H4 (cell line): ENCODE data around the gene SERTM1. TPM values are rescaled to one million over a fixed set of nuclear protein-coding genes. Genes with fewer than 3 reads are reported as not detected.

Experiments used
- DNase-seq: peaks from one replicate; pipeline ENCODE4 v3.0.0-alpha.2; 2015; ENCODE audit warnings: low spot score
- total RNA-seq: library from RNA; depleted of rRNA; stranded (reverse); fragments of >200 nt; shearing (Covaris generic); gene quantifications from 2 replicates; pipeline ENCODE4 v1.2.3, GENCODE V29; 2014; rRNA removed

SERTM1 gene
- not detected in 2 replicates for total RNA-seq

DNA sequence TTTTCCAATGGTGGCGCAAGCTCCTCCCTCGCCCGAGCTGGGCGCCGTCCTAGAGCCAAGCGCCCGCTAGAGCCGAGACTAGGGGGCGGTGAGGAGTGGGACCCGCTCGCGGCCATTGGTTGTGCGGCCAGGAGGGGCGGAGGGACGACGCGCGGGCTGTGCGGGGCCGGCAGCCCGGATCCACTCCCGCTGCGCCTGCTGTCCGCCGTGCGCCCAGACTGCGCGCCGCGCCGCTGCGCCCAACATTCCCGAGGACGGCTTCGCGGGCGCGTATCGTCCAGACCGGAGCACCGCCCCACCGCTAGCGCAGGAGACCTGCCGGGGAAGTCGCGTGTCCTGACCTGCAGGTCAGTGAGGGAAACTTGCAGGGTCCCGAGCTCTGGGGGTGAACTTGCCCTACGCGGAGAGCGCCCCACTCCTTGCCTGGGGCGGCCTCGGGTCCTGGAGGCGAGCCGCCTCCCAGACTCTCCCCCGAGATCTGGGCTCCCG, at the start of gene SERTM1:
Gene SERTM1, plus strand, starts transcription at position 183 of the 489 bp plus-strand sequence. CDS start 21,059 bp downstream, outside the sequence.
- no peak for DNase-seq

DNA sequence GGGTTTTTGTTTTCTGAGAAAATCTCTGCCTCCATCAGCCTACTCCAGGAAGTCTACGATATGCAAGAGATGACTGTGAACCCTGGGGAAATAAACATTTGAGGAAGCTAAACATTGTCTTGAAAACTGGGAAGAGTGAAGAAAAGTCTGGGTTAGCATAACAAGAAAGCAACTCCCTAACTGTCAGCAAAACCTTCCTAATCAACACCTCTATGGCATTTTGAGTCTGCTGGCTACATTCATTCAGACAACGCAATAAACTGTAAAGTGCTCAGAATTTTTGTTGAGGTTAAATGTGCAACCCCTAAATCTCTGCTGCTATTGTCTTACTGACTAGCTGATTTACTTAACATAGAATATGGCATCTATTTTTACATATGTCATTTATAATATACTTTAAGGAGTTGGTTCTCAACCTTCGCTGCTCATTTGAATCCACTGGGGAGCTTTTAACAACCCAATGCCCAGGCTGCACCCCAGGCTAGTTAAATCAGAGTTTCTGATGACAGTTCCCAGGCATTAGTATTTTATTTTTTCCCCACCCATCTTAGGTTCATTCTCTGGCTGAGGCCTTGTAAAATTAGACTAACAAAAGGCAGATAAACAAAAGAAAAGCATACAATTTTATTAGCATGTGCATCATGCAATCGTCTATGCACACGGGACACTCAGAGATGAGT, 45.3 kb upstream of the SERTM1 start:
- no peak for DNase-seq

DNA sequence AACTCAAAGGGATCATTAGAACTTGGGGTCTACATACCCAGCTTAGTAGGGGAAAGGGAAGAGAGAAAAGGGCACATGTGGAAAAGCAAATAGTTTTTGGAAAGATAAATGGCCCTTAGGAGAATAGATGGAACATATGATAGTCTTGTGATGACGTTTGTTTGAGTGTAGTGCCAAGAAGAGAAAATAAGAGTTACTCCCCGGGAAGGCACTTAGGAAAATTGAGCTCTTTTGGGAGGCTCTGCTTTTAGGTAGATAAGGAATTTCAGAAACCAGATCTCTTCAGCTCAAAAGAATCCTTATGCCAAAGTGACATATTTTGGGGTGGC, 44.8 kb upstream of the SERTM1 start:
- no peak for DNase-seq

DNA sequence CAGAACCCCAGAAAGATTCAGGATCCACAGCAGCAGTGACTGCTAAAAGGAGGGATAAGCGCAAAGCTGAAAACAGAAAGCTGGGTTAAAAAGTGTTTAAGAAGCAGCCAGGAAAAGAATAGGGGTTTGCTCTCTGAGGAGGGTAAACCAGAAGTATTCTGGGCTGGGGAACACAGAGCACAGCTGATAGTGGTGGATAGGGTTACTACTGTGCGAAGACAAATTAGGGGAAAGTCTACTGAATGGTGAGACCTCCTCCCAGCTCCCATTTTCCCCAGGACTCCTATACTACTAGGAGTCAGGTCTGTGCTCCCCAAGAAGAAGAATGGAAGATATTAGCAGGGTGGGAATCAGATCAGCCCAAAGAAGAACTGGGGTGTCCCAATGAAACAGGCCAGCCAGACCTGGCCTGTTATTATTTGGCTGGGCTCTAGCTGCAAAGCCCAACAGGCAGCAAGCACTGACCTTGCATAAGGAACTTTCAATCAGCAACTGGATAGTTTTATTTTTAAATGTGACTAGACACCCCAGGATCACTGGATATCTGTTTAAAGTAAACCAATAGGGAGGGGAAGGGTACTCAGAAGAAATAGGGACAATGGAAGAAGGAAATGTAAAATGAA, 43.5 kb upstream of the SERTM1 start:
- no peak for DNase-seq

DNA sequence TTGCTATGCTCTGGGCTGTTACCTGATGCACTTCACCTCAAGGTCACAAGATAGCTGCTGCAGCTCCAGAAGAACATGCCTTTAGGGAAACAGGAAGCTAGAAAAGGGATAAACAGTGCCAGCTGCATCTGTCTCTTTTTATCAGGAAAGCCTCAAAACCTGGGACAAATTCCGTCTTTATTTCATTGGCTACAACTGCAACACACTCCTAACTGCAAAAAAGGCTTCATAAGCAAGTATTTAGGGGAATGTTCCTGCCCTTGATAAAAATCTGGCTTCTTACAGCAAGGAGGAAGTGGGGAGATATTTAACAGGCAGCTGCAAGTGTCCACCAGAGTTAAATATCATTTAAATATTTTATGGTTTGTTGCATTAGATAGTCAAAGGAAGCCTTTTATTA, 34.2 kb upstream of the SERTM1 start:
- DNase-seq = no peak

DNA sequence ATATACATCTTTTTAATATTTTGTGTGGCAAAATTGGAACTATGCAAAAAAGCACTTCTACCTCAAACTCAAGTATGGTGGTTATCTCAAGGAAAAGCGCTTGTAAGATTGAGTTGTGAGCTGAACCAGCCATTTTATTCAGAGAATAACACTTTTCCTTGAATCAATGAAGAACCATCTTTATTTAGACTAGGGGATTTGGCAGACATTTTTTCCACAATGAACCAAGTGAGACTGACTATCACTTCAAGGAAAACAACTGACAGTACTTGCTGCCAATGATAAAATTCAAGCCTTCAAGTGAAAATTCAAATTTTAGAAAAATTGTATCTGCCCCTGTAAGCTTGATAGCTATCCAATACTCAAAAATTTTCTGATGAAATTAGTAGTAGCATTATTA, 23.2 kb upstream of the SERTM1 start:
- DNase-seq = no peak

DNA sequence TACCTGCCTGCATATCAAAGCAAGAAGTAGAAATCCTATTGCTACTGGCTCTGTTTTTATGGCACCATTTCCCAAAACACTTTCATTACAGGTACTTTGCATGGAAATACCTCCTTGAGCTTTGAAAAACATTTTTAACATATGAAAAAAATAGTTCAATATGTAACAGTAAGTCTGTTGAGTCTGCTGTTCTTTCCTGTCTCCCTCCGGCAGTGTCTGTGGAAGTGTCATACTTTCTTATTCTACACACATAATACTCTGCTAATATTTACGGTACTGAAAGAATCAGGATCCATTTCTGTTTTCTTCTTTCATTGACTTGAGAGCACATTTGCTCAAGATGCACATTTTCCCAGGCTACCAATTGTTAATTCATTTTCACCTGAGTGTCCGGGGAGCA, 8.2 kb upstream of the SERTM1 start:
- DNase-seq = no peak

DNA sequence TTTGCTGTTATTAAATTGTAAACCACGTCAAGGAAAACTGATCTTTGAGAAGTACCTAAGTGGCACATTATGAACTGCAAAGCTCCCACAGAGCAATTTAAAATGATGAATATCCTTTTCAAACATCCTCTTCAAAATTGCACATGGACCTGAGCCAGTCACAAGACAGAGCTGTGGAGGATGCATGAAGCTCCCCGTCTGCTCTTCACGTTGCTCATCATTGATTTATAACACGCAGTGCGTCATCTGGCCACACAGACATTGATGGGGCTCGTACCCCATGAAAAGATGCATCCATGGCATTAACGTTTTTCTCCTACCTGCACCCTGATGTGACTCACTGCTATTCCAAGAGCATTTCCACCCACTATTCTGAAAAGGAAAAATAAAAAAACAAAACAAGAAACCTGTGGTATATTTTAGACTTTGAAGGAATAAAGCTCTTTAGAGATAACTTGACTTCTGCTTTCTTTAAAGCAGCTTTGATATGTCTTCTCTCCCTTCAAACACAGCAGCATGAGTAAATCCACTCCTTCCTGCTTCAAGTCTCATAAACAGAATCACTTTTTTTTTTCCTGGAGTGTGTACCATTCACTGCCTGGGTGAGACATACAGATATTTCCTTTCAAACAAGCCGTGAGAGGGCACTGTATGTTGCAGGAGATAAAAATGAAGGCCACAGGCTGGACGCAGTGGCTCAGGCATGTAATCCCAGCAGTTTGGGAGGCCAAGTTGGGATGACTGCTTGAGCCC, 7.2 kb upstream of the SERTM1 start:
- DNase-seq = no peak

DNA sequence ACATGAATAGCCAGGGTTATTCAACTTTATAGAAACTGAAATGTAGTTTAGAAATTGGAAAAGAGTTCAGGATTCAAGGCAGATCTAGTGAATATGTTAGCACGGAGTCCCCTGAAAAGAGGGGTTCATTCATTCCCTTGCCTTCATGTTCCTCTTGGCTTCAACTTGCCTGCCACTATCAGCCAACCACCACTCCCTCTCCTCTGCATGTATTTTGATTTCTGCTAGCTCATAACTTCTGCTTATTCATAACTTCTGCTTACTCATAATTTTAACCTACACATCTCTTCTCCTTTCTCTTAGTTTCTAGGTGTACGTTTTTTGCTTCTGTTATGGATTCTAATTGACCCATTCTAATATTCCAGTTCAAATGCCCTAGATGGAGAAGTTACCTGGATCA, 5.5 kb upstream of the SERTM1 start:
- no peak for DNase-seq

DNA sequence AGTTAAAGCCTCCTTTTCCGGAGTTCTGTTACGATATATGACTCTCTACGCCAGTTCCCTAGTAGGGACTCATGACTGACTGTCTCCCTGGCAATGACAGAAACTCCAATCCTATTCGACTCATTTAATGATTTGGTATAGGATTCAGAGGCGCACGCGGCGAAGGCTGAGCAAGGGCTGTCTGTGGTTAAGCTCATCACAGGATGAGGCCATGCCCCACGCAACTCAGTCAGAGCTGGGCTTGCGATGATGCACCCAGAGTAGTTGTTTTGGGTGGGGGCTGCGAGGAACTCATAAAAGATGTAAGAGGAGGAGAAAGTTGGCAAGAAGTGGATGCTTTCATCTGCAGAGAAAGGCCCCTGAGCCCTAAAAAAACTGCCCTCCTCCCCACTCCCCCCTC, 468 bp upstream of the SERTM1 start:
- no peak for DNase-seq

DNA sequence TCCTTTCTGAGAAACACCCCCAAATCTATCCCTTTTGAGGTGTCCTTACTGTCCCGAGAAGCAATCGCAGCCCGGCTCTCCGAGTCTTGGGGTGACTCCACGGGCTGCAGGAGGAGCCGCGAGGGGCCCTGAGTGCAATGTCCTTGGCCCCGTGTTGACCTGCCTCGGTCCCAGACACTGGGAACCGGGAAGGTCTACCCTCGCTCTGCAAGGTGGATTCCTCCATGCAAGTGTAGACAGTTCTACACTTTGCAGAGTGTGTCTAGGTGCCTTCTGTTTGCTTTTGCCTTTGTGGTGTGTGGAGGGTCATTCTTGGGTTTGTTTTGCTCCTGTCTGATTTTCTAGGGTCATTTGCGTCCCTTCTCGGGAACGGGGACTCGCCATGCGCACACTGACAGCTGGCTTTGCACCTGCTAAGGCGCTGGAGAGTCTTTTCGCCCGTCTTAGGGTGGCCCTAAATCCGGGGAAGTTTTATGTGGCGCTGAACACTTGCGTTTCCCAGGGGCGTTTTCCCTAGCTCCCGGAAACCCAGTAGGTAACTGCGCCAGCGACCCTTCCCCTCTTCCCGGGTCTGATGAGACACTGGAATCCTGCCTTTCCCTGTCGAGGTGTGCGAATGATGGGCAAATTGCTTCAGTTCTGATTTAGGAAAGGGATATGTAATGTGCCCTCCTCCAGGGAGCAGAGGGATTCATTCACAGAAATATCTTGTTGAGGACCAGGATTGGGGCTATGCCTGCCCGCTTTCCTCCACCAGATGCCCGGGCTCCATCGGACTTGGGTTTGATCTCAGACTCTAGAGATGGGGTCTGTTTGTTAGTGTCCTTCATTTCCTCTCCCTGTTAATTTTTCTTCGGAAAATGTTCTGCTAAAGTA, 755 bp downstream of the SERTM1 start:
- no peak for DNase-seq

DNA sequence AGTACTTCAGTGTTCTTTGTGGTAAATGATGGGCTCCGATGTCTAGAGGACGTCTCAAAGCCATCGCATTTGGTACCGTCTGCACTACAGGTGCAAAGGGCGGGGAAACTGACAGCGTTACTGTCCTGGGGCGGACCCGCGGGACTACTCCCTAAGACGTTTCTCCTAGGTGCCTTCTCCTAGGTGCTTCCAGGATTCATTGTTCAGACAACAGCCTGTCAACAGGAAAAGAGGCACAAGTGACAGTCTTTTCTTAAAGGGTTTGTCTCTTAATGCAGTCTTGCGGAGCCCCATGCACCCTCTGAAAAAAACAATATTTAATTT, 1.4 kb downstream of the SERTM1 start:
- no peak for DNase-seq

DNA sequence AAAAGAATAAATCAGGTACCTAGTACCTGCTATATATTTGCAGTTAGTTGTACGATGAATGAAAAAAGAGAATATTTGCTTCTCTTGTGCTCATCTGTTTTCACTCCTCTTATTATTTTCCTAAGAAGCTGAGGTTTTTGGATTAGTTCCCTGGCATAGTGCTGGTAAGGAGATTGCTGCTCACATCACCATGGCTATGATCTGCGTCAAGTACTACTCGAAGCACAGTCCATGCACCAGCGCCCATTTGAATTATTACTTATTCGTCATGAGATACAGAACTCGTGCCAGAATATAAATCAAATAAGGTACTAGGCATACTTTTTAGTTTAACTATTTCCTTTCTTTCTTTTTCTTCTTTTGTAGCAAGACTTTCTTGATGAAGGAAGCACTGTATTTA, 7.1 kb downstream of the SERTM1 start:
- DNase-seq = no peak

DNA sequence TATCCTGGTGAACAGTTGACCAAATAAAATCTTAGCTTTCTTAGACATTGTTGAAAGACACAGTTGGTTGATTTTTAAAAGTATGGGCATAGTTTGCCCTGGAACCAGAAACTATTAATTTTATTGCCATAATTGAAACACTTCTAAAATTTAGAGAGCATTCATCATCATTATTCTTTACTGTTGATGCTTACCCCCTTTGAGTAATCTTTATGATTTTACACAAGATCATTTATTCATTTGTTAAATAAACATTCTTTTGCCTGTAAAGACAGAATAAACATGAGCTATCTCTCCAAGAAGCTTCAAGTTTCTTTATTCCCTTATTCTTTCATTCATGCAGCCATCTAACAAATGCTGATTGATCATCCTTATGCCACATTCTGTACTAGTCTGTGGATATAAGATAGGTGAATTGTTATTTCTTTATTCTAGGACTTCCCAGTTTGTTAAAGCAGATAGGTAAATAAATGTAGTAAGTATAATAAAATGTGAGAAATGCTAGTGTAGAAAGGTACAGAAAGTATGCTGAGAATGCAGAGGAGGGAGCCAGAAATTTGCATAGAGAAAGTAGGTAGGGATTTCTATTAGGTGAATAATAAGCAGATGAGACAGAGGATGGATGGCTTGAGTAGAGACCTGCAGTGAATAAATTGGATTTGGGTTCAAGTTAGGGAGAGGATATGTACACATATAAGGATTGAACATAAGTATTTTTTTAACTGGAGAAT, 8.2 kb downstream of the SERTM1 start:
- DNase-seq = no peak

DNA sequence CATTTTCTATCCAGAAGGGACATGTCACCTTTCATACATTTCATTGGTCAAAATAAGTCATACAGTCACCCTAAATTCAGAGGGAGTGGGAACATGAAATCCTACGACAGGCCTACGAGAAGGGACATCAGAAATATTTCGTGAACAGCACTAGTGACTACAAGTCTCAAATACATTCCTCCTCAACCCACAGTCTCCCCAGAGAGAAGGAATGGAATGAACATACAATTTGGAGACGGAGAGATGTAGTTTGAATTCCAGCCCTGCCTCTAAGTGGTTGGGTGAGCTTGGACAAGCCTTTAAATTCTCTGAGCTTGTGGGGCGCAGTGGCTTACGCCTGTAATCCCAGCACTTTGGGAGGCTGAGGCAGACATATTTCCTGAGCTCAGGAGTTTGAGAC, 9.9 kb downstream of the SERTM1 start:
- DNase-seq = no peak

DNA sequence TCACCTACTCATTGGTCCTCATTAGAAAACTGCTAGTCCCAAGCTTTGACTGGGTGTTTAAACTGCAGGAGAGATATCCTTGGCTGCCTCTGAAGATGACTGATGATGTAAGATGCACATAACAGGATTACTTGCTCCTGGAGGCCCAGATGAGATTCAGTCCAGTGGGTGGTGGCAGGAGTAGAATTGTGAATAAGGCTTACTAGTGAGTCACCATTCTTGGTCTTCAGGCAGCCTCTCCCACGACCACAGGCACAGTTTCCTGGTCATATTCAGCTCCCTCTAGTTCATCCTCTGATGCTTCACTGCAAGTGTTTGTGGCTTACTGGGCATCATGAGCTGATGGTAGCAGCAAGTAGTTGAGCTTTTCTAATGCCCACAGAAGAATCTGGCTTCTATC, 12.1 kb downstream of the SERTM1 start:
- no peak for DNase-seq

DNA sequence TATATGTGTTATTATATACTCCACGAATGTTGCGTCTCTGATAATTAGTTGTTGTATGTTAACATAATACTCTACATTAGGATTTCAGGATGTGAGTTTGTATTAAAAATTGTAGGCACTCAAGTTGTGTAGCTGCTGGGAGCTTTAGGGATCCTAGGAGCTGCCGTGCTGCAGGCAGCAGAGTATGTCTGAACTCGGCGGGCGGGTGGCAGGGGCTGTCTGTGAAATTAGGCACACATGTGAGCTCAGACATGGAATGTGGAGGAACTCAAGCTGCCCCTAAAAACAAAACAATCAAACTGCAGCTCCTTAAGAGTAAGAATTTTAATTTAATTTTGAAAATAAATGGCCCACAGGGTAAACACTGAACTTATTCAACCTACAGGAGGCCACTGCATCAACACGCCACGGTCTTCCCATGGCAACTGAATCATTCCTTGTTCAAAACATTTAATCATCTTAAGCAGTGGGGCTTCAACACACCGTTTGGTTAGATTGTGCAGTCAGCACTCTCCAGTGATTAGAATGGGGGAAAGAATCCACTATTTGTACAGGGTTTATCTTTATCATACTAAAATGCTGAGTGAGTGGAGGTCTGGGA, 22.7 kb downstream of the SERTM1 start:
- DNase-seq = no peak

DNA sequence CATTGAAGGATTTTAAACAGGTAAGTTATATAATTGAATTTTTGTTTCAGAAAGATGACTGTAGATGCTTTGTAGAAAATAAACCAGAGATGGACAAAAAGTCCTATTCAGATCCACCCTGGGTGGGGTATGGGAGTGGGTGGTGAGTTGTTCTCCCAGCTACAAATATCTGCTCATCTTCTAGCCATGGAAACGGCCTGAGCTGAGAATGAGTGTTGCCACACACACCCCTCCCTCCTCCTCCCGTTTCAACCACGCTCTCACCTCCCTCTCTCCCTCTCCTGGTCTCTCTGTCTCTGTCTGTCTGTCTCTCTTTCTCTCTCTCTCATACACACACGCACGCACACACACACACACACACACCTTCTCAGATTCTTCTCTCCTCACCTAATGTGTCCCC, 26.4 kb downstream of the SERTM1 start:
- no peak for DNase-seq

DNA sequence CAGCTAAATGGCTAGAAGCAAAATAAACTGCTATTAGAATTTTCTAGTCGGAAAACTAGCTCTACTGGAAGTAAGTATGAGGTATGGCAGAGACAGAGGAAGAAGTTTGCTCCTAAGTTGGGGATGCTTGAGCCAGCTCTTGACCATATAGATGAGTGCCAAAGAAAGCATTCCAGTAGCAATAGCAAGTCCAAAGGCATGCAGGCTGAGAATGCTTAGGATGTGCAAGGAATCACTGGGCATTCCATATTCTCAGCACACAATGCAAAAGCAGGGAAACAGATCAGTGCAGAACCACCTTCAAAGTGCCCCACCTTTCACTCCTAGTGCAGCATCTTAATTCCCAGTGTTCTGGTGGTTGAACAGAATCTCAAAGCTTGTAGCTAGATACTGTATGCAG, 32.9 kb downstream of the SERTM1 start:
- DNase-seq = no peak

DNA sequence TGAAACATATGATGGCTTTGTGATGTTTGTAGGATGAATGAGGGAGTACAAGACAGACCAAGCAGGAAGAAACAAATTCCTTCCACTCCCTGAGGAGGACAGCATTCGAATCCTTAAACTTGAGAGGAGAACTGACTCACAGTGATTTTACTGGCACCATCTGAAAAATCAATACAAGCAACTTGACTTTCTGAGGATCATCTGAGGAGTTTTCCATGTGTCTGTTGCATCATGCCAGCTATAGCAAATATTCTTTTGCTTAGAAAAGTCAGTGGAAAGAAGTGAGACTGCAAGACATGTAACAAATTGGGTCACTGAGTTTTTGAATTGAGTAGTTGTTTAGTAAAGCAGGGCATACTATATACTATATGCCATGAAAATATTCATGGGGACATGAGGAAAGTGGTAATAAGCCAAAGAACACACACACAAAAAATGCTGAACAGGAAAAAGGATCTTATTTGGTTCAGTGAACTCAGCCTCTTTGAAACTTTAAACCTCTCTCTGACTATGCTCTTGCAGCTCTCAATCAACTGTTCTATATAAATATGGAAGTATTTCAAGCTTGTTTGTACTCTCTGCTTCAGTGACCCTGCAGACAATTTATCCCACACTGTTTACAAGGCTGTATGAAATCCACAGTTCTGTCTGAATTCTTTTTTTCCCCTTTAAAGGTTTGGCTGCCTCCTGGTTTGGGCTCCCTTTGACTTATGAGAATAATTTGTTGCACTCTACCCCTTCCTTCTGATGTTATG, 35.5 kb downstream of the SERTM1 start:
- DNase-seq = no peak
